ENCODE results near the gene IPPK.
"Not testable (repeated sequence)": the region's sequence is repeated elsewhere in the genome, so short reads cannot be mapped to it uniquely, and the experiment has no call there.

Gene IPPK

GRCh38 chr9:92632641-92633040 lies 37.3 kb downstream of the IPPK start:
- no peak for DNase-seq (ENCODE audit: extremely low spot score)
- ChIA-PET CTCF (interaction anchor here (1.4 to 10.0 kb wide), 4 partner anchors 304 to 495 kb away, joined by 3 to 132 read pairs (median 12); no protein-coding TSS in a partner anchor), POLR2A (no interaction called here)
- TF ChIP-seq, protein P1, sequence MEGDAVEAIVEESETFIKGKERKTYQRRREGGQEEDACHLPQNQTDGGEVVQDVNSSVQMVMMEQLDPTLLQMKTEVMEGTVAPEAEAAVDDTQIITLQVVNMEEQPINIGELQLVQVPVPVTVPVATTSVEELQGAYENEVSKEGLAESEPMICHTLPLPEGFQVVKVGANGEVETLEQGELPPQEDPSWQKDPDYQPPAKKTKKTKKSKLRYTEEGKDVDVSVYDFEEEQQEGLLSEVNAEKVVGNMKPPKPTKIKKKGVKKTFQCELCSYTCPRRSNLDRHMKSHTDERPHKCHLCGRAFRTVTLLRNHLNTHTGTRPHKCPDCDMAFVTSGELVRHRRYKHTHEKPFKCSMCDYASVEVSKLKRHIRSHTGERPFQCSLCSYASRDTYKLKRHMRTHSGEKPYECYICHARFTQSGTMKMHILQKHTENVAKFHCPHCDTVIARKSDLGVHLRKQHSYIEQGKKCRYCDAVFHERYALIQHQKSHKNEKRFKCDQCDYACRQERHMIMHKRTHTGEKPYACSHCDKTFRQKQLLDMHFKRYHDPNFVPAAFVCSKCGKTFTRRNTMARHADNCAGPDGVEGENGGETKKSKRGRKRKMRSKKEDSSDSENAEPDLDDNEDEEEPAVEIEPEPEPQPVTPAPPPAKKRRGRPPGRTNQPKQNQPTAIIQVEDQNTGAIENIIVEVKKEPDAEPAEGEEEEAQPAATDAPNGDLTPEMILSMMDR (IDR thresholded peaks at IDR 0.05; ENCODE audit: control extremely low read depth, extremely low read depth, low read depth, missing control alignments), result no peak

- CTCF ChIA-PET, result interaction anchor here (1.5 to 10.0 kb wide), 3 partner anchors 11 to 494 kb away, joined by 4 to 132 read pairs (median 4); partner anchors contain the start of gene CENPP
- no peak for DNase-seq (ENCODE audit: extremely low spot score)
- POLR2A ChIA-PET, result no interaction called here
- TF ChIP-seq, protein P1 (IDR thresholded peaks at IDR 0.05; ENCODE audit: control extremely low read depth, extremely low read depth, low read depth, missing control alignments), result no peak
Observed at GRCh38 chr9:92631452-92632343, 38.2 kb downstream of the IPPK start.

GRCh38 chr9:92627651-92628050 lies 42.3 kb downstream of the IPPK start:
- CTCF ChIA-PET, result no interaction called here
- no peak for DNase-seq (ENCODE audit: extremely low spot score)
- TF ChIP-seq, protein P1 (IDR thresholded peaks at IDR 0.05; ENCODE audit: control extremely low read depth, extremely low read depth, low read depth, missing control alignments), result no peak
- POLR2A ChIA-PET, result no interaction called here

DNA sequence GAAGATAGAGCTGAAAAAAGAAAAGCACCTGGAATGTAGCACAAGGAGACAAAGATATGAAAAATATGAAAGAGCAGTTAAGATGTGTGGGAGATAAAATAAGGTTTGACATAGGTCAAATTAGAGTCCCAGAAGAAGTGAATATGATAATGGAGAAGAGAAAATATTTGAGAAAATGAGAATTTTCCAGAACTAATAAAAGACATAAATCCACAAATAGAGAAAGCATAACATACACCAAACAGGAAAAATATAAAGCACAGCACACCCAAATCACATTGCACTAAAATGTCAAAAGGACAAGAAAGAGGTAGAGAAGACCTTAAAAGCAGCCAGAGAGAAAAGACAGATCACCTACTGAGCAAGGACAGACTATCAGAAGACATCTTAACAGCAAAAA lies 43.4 kb downstream of the IPPK start:
- DNase-seq (ENCODE audit: extremely low spot score), result no peak
- TF ChIP-seq, protein P1 (IDR thresholded peaks at IDR 0.05; ENCODE audit: control extremely low read depth, extremely low read depth, low read depth, missing control alignments), result no peak
- ChIA-PET POLR2A (no interaction called here), CTCF (interaction anchor here (2.6 kb wide), 1 partner anchor 8 kb away, joined by 7 read pairs; no protein-coding TSS in a partner anchor)

DNA sequence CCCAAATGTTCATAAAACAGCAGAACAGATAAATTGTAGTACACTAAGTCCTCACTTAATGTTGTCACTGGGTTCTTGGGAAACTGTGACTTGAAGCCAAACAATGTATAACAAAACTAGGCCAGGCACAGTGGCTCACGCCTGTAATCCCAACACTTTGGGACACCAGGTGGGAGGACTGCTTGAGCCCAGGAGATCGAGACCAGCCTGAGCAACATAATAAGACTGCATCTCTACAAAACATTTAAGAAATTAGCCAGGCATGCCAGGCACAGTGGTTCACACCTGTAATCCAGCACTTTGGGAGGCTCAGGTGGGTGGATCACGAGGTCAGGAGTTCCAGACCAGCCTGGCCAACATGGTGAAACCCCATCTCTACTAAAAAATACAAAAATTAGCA lies 46.0 kb downstream of the IPPK start:
- POLR2A ChIA-PET, CTCF ChIA-PET: not testable (repeated sequence)

GRCh38 chr9:92620845-92621244 lies 49.1 kb downstream of the IPPK start:
- no peak for DNase-seq (ENCODE audit: extremely low spot score)
- ChIA-PET CTCF (interaction anchor here (1.0 to 1.4 kb wide), 5 partner anchors 8 to 482 kb away, joined by 3 to 4 read pairs (median 3); no protein-coding TSS in a partner anchor), POLR2A (no interaction called here)
- TF ChIP-seq, protein P1 (IDR thresholded peaks at IDR 0.05; ENCODE audit: control extremely low read depth, extremely low read depth, low read depth, missing control alignments), result no peak

More for the DNA sequence above, 46.0 kb downstream of the IPPK start:
- DNase-seq (ENCODE audit: extremely low spot score), result not testable (repeated sequence)

Measured in GM10248 (cell line).